GM20431 (cell line): Measurements from ENCODE around the gene GMNN.
"Not testable (repeated sequence)": the region's sequence is repeated elsewhere in the genome, so short reads cannot be mapped to it uniquely, and the experiment has no call there.

Experiments used
- in situ Hi-C: fragments of 300-500 bp; cut with MseI, MboI; formaldehyde crosslinking; loops from one replicate; pipeline ENCODE4 v1.15.0; 2020; ENCODE audit warnings: low sequenced_read_pairs; ENCODE audit not compliant: unreplicated experiment

GMNN gene

DNA sequence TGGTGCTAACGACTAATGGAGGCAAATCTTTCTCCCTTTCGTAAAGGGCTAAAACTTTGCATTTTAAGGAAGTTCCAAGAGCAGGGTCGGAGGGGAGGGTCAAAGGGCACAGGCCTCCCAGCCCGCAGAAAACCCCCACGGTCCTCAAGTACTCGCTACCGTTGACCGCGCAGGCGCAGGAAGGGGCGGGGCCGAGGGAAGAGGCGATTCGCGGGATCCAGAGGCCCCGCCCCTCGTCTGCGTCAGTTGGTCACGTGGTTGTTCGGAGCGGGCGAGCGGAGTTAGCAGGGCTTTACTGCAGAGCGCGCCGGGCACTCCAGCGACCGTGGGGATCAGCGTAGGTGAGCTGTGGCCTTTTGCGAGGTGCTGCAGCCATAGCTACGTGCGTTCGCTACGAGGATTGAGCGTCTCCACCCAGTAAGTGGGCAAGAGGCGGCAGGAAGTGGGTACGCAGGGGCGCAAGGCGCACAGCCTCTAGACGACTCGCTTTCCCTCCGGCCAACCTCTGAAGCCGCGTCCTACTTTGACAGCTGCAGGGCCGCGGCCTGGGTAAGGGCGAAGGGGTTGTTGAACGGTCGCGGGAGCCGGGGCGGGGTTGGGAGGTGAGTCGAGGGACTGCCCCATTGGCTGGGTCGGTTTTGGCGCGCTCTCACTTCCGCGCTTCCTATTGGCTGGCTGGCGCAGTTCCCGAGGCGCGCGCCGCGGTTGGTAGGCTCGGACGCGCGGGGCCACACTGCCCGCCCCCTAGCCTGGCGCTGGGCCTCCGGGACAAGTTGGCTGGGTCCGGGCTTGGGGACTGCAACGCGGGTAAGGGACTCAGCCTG, at the start of gene GMNN:
GMNN (plus strand) TSS at position 242 of the 824 bp plus-strand sequence. CDS start 2,310 bp downstream, outside the sequence.
- in situ Hi-C loops: loop anchor here (25.0 kb wide), 1 partner anchor 188 kb away; no protein-coding TSS in a partner anchor

DNA sequence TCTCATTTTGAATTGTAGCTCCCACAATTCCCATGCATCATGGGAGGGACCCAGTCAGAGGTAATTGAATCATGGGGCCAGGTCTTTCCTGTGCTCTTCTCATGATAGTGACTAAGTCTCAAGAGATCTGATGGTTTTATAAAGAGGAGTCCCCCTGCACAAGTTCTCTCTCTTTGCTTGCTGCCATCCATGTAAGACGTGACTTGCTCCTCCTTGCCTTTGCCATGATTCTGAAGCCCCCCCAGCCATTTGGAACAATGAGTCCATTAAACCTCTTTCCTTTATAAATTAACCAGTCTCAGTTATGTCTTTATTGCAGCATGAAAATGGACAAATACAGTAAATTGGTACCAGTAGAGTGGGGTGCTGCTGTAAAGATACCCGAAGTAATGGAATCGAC, 44.1 kb upstream of the GMNN start:
- in situ Hi-C loops: not testable (repeated sequence)

GRCh38 chr6:24731456-24732134, 43.1 kb upstream of the GMNN start:
- in situ Hi-C loops: not testable (repeated sequence)

- in situ Hi-C loops: no loop called here
Observed at GRCh38 chr6:24734166-24734565, 40.6 kb upstream of the GMNN start.

GRCh38 chr6:24734710-24735109, 40.0 kb upstream of the GMNN start:
- in situ Hi-C loops: not testable (repeated sequence)

DNA sequence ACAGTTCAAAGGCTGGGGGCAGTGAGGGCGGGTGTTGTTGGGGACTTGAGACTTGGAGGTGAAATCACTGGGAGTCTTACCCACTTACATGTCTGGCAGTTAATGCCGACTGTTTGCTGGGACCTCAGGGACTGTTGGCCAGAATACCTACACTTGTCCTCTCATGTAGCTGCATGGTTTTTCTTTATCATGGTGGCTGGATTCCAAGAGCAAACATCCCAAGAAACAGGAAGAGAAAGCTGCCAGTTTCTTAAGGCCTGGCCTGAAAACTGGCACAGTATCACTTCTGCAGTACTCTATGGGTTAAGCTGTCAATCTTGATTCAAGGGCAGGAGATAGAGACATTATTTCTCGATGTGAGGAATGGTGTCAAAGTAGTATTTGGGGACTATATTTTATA, 36.0 kb upstream of the GMNN start:
- in situ Hi-C loops: no loop called here

DNA sequence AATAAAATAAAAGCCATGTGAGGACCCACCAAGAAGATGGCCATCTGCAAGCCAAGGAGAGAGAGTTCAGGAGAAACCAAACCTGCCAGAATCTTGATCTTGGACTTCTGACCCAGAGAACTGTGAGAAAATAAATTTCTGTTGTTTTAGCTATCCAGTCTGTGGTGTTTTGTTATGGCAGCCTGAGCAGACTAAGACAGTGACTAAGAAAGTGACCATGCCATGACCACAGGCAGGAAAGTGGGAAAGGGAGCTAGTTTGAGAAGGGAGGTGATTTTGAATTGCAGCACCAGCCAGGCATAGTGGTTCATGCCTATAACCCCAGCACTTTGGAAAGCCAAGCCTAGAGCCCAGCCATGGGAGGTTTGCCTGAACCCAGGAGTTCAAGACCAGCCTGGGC, 33.9 kb upstream of the GMNN start:
- in situ Hi-C loops: no loop called here

GRCh38 chr6:24742216-24742738, 32.5 kb upstream of the GMNN start:
- in situ Hi-C loops: no loop called here

DNA sequence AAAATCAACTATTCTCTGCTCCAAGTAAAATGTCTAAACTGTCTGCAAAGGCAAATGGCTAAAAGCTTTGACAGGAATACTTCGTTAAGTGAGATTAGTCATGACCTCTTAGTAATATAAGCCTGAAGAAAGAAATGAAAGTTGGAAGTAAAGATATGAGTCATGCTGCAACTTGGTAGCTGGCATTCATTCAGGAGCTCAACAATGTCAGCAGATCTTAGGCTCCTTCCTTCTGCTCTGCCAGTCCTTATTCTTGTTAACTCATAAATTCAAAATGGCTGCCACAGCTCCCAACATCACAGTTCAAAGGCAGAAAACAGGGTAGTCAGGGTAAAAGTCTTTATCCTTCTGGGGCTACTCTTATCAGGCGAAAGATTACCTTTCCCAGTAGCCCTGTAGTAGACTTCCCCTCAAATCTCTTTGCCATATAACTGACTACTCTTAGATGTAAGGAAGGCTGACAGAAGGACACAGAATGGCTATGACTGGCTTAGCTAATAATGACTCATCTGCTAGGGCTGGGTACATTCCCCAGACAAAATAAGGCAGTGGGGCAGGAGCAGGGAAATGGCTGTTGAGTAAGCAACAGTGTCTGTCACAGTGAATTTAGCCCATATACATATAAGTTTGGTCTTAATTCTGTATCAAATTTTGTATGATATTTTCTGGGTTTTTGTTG, 31.3 kb upstream of the GMNN start:
- in situ Hi-C loops: no loop called here

- in situ Hi-C loops: no loop called here
Observed at GRCh38 chr6:24743944-24744335, 30.8 kb upstream of the GMNN start.

GRCh38 chr6:24744911-24745310, 29.8 kb upstream of the GMNN start:
- in situ Hi-C loops: no loop called here

DNA sequence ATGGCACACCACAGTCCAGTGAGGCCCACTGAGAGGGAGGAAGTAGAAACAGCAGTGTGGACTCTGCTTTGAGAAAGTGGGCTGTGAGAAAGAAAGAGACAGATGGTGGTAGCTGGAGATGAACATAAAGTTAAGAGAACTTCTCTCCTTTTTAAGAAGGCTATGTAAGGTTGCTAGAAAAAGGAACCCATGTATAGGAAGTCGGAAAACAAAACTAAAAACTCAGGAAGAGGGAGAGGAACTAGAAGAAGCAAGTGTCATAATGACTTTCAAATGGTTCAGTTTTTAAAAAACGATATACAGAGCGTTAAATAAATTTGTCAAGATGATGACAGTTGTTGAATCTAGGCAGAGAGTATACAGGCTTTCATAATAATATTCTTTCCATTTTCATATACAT, 25.4 kb upstream of the GMNN start:
- in situ Hi-C loops: no loop called here

GRCh38 chr6:24750878-24751277, 23.9 kb upstream of the GMNN start:
- in situ Hi-C loops: loop anchor here (25.0 kb wide), 1 partner anchor 164 kb away; no protein-coding TSS in a partner anchor

DNA sequence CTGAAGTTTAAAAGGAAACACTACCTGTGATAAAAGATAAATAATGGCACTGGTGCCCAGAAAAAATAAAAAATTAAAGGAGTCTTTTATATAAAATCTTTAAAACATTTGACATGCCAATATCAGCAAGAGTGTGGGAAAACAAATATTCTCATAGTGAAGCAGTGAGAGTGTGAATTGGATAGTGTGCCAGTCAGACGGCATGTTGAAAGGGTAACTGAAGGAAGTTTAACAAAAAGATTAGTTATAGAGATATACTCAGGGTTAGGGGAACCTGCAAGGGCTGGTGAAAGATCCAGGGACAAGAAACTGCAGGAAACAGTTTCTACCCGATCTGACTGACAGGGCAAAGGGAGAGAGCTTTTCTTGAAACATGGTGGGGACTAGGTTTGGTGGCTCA, 22.2 kb upstream of the GMNN start:
- in situ Hi-C loops: loop anchor here (25.0 kb wide), 1 partner anchor 165 kb away; no protein-coding TSS in a partner anchor

- in situ Hi-C loops: loop anchor here (25.0 kb wide), 1 partner anchor 166 kb away; no protein-coding TSS in a partner anchor
Observed at GRCh38 chr6:24752917-24753492, 21.7 kb upstream of the GMNN start.

- in situ Hi-C loops: loop anchor here (25.0 kb wide), 1 partner anchor 166 kb away; no protein-coding TSS in a partner anchor
Observed at GRCh38 chr6:24753545-24753944, 21.2 kb upstream of the GMNN start.

GRCh38 chr6:24754378-24754777, 20.4 kb upstream of the GMNN start:
- in situ Hi-C loops: loop anchor here (25.0 kb wide), 1 partner anchor 167 kb away; no protein-coding TSS in a partner anchor

GRCh38 chr6:24755279-24755678, 19.5 kb upstream of the GMNN start:
- in situ Hi-C loops: loop anchor here (25.0 kb wide), 1 partner anchor 168 kb away; no protein-coding TSS in a partner anchor

DNA sequence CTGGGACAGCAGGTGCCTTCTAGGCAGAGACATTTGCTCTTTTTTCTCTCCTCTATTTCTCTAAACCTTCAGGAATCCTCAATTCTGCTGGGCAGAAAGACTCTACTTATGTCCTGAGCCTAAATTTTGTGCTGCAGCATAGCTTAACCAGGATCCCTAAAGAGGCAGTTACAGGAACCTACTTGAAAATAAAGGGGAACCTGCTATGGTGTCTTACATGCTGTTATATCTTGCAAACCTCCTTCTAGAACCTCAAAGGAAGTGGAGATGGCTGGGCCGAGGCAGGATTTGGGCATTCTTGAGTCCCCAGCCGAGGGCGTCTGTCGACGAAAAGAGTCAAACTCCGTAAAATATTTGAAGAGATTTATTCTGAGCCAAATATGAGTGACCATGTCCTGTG, 17.1 kb upstream of the GMNN start:
- in situ Hi-C loops: loop anchor here (25.0 kb wide), 1 partner anchor 170 kb away; no protein-coding TSS in a partner anchor

- in situ Hi-C loops: loop anchor here (25.0 kb wide), 1 partner anchor 172 kb away; no protein-coding TSS in a partner anchor
Observed at GRCh38 chr6:24759718-24760117, 15.0 kb upstream of the GMNN start.
